ENCODE results near the gene LCN6.
"Not testable (repeated sequence)": the region's sequence is repeated elsewhere in the genome, so short reads cannot be mapped to it uniquely, and the experiment has no call there.

The LCN6 gene

GRCh38 chr9:136782452-136782851 lies 34.1 kb upstream of the LCN6 start:
- DNase-seq, result no peak

- DNase-seq, result no peak
These were observed 31.5 kb upstream of the LCN6 start for GRCh38 chr9:136779808-136780207.

- DNase-seq, result no peak
These were observed 29.0 kb upstream of the LCN6 start for GRCh38 chr9:136777359-136777758.

- no peak for DNase-seq
These were observed 28.6 kb upstream of the LCN6 start for GRCh38 chr9:136776947-136777346.

- DNase-seq, result no peak
These were observed 26.9 kb upstream of the LCN6 start for GRCh38 chr9:136775191-136775590.

- no peak for DNase-seq
These were observed 26.2 kb upstream of the LCN6 start for GRCh38 chr9:136774416-136775045.

GRCh38 chr9:136773386-136774044 lies 25.2 kb upstream of the LCN6 start:
- DNase-seq, result no peak

- no peak for DNase-seq
These were observed 23.6 kb upstream of the LCN6 start for GRCh38 chr9:136771907-136772415.

GRCh38 chr9:136769710-136770191 lies 21.4 kb upstream of the LCN6 start:
- no peak for DNase-seq

GRCh38 chr9:136766410-136767120 lies 18.2 kb upstream of the LCN6 start:
- not testable (repeated sequence) for DNase-seq

GRCh38 chr9:136765745-136766409 lies 17.6 kb upstream of the LCN6 start:
- not testable (repeated sequence) for DNase-seq

- no peak for DNase-seq
These were observed 16.7 kb upstream of the LCN6 start for GRCh38 chr9:136765041-136765440.

- DNase-seq, result peak; percentile 87
These were observed 16.1 kb upstream of the LCN6 start, which contains the start of gene LCN15 for GRCh38 chr9:136764301-136764891. Gene LCN15, minus strand, starts transcription at chr9:136764518. Its CDS starts 30 bp downstream, at chr9:136764488.

- DNase-seq, result no peak
These were observed 15.3 kb upstream of the LCN6 start for GRCh38 chr9:136763649-136764035.

GRCh38 chr9:136762915-136763648 lies 14.8 kb upstream of the LCN6 start:
- DNase-seq, result no peak

GRCh38 chr9:136762221-136762691 lies 13.9 kb upstream of the LCN6 start:
- no peak for DNase-seq

- DNase-seq, result no peak
These were observed 13.2 kb upstream of the LCN6 start for GRCh38 chr9:136761545-136761981.

GRCh38 chr9:136760834-136761544 lies 12.7 kb upstream of the LCN6 start:
- DNase-seq, result peak; percentile 37

- DNase-seq, result no peak
These were observed 12.1 kb upstream of the LCN6 start for GRCh38 chr9:136760424-136760823.

GRCh38 chr9:136759436-136760325 lies 11.4 kb upstream of the LCN6 start:
- no peak for DNase-seq
